Mesothelial cell of epicardium (in vitro differentiated cells): ENCODE results near the gene APLP2. TPM values are rescaled to one million over a fixed set of nuclear protein-coding genes. Genes with fewer than 3 reads are reported as not detected.
"Not testable (repeated sequence)": the region's sequence is repeated elsewhere in the genome, so short reads cannot be mapped to it uniquely, and the experiment has no call there.

ENCODE experiments used
- DNase-seq, 2 experiments: peaks; one replicate each; pipeline ENCODE4 v3.0.0; 2021; ENCODE audit warnings: low spot score in 2 of 2; ENCODE audit not compliant: unreplicated experiment in 2 of 2
- H3K27ac Mint-ChIP-seq: 2 replicates; pipeline ENCODE4 v1.8.0; 2021; ENCODE audit warnings: mixed read lengths
- H3K27me3 Mint-ChIP-seq: 2 replicates; pipeline ENCODE4 v1.8.0; 2021; ENCODE audit warnings: low read depth, mixed read lengths
- H3K36me3 Mint-ChIP-seq: 2 replicates; pipeline ENCODE4 v1.8.0; 2021; ENCODE audit warnings: mixed read lengths
- H3K4me1 Mint-ChIP-seq: 2 replicates; pipeline ENCODE4 v1.8.0; 2021; ENCODE audit warnings: mixed read lengths
- H3K4me3 Mint-ChIP-seq: 2 replicates; pipeline ENCODE4 v1.8.0; 2021; ENCODE audit warnings: mild to moderate bottlenecking, moderate library complexity, mixed read lengths
- H3K9me3 Mint-ChIP-seq: 2 replicates; pipeline ENCODE4 v1.8.0; 2021; ENCODE audit warnings: mixed read lengths
- CTCF ChIP-seq: fragments of 200-600 bp; sonication (generic); IDR thresholded peaks from one replicate; pipeline ENCODE4 v1.5.0; 2021; ENCODE audit warnings: antibody characterized with exemption; ENCODE audit not compliant: unreplicated experiment
- total RNA-seq: library from RNA; stranded (reverse); gene quantifications from 3 replicates; pipeline ENCODE4 v1.2.1, GENCODE V29; 2021

Gene APLP2
- 234 to 240 TPM (median 239 TPM) in 3 replicates for total RNA-seq

- H3K9me3 Mint-ChIP-seq = no peaks in the 10 kb centered on the region
- TF ChIP-seq CTCF = no peak
- H3K36me3 Mint-ChIP-seq = no peaks in the 10 kb centered on the region
- H3K27ac Mint-ChIP-seq = peak within 1 kb of the TSS; percentile 94
- peak; percentile 97 for DNase-seq
- peak within 1 kb of the TSS; percentile 84 for H3K4me3 Mint-ChIP-seq
- no peaks in the 10 kb centered on the region for H3K27me3 Mint-ChIP-seq
- peaks cover 25% of the 10 kb centered on the region for H3K4me1 Mint-ChIP-seq
Measured at GRCh38 chr11:130069659-130070108, at the start of gene APLP2. TSS of gene APLP2 (plus strand) at chr11:130069894. CDS start at chr11:130069978, 84 bp downstream.

- Mint-ChIP-seq H3K36me3 (peaks cover 2% of the 10 kb centered on the region), H3K27me3 (no peaks in the 10 kb centered on the region), H3K27ac (no peak overlapping the region), H3K9me3 (peaks cover 6% of the 10 kb centered on the region), H3K4me1 (peaks cover 7% of the 10 kb centered on the region), H3K4me3 (no peak overlapping the region)
- DNase-seq = no peak
- no peak for TF ChIP-seq CTCF
Measured at GRCh38 chr11:130020323-130020722, 49.4 kb upstream of the APLP2 start.

- H3K9me3 Mint-ChIP-seq, H3K27ac Mint-ChIP-seq, H3K4me3 Mint-ChIP-seq, H3K4me1 Mint-ChIP-seq, H3K27me3 Mint-ChIP-seq, DNase-seq, H3K36me3 Mint-ChIP-seq: not testable (repeated sequence)
Measured at GRCh38 chr11:130021606-130022005, 48.1 kb upstream of the APLP2 start.

DNA sequence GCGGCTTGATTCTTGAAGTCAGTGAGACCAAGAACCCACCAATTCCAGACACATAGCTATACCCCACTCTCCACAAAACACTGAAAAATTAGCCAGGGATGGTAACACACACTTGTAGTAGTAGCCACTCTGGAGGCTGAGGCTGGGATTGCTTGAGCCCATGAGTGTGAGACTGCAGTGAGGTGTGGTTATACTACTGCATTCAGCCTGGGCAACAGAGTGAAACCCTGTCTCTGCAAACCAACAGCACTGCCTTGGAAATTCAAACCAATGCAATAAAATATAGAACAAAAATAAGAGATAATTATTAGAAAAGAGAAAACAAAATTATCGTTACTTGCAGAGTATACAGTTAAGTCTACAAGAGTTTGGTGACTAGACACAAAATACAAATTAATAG, 46.9 kb upstream of the APLP2 start:
- no peak for TF ChIP-seq CTCF
- no peaks in the 10 kb centered on the region for H3K9me3 Mint-ChIP-seq
- DNase-seq = no peak
- H3K4me3 Mint-ChIP-seq = no peak overlapping the region
- peaks cover 7% of the 10 kb centered on the region for H3K4me1 Mint-ChIP-seq
- H3K27ac Mint-ChIP-seq = no peak overlapping the region
- H3K36me3 Mint-ChIP-seq = no peaks in the 10 kb centered on the region
- H3K27me3 Mint-ChIP-seq = no peaks in the 10 kb centered on the region

DNA sequence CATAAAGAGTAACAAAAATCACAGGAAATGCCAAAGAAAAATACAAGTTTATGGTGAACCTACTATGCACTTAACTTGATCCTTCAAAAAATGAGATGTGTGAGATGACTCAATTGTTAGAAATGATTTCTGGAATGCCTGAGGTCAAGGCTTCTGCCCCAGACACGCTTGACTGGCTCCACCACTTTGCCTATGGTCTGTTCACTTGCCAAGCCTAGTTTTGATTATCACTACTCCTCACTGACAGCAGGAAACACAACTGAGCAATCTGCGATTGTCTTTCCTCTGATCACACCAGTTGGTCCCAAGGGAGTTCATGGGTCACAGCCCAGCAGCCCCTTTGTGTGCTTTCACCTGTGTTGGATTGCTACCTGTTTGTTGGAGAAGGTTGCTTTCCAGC, 46.5 kb upstream of the APLP2 start:
- Mint-ChIP-seq H3K4me1 (peaks cover 7% of the 10 kb centered on the region), H3K4me3 (no peak overlapping the region), H3K27me3 (no peaks in the 10 kb centered on the region), H3K9me3 (no peaks in the 10 kb centered on the region), H3K27ac (no peak overlapping the region), H3K36me3 (no peaks in the 10 kb centered on the region)
- no peak for DNase-seq
- TF ChIP-seq CTCF = no peak

- H3K4me1 Mint-ChIP-seq = peaks cover 7% of the 10 kb centered on the region
- H3K27ac Mint-ChIP-seq = no peak overlapping the region
- H3K9me3 Mint-ChIP-seq = no peaks in the 10 kb centered on the region
- H3K27me3 Mint-ChIP-seq = no peaks in the 10 kb centered on the region
- no peak for TF ChIP-seq CTCF
- DNase-seq = no peak
- H3K4me3 Mint-ChIP-seq = no peak overlapping the region
- H3K36me3 Mint-ChIP-seq = no peaks in the 10 kb centered on the region
Measured at GRCh38 chr11:130024361-130024760, 45.3 kb upstream of the APLP2 start.
